KMS-11 (cell line): ENCODE measurements around the gene LMO7.
"Not testable (repeated sequence)": the region's sequence is repeated elsewhere in the genome, so short reads cannot be mapped to it uniquely, and the experiment has no call there.

Experiments used
- H2AFZ ChIP-seq: fragments of 200-600 bp; sonication (generic); 2 replicates; pipeline ENCODE4 v1.6.1; 2016; ENCODE audit warnings: antibody characterized with exemption, mixed run types, low read depth
- H3K27ac ChIP-seq: fragments of 200-600 bp; sonication (generic); 2 replicates; pipeline ENCODE4 v1.6.1; 2016; ENCODE audit warnings: mild to moderate bottlenecking, mixed run types
- H3K27me3 ChIP-seq: fragments of 200-600 bp; sonication (generic); 2 replicates; pipeline ENCODE4 v1.6.1; 2017; ENCODE audit warnings: mild to moderate bottlenecking, low read depth, mixed run types, moderate library complexity; ENCODE audit not compliant: insufficient read depth
- H3K36me3 ChIP-seq: fragments of 200-600 bp; sonication (generic); 2 replicates; pipeline ENCODE4 v1.6.1; 2017; ENCODE audit warnings: mild to moderate bottlenecking, mixed run types; ENCODE audit not compliant: insufficient read depth
- H3K4me1 ChIP-seq: fragments of 200-600 bp; sonication (generic); 2 replicates; pipeline ENCODE4 v1.6.1; 2016; ENCODE audit warnings: mild to moderate bottlenecking, low read depth, mixed run types; ENCODE audit not compliant: poor library complexity, severe bottlenecking
- H3K4me2 ChIP-seq: fragments of 200-600 bp; sonication (generic); 2 replicates; pipeline ENCODE4 v1.7.0; 2016; ENCODE audit warnings: mild to moderate bottlenecking, mixed run types
- H3K4me3 ChIP-seq: fragments of 200-600 bp; sonication (generic); IDR thresholded peaks from 2 replicates; pipeline ENCODE4 v1.6.1; 2017; ENCODE audit warnings: low read depth, low read length, mixed read lengths; ENCODE audit not compliant: insufficient read depth
- H3K79me2 ChIP-seq: fragments of 200-600 bp; sonication (generic); 2 replicates; pipeline ENCODE4 v1.6.1; 2016; ENCODE audit warnings: low read depth, mixed run types; ENCODE audit not compliant: insufficient read depth
- H3K9ac ChIP-seq: fragments of 200-600 bp; sonication (generic); 2 replicates; pipeline ENCODE4 v1.6.1; 2016; ENCODE audit warnings: mild to moderate bottlenecking, mixed run types
- H4K20me1 ChIP-seq: fragments of 200-600 bp; sonication (generic); 2 replicates; pipeline ENCODE4 v1.6.1; 2016; ENCODE audit warnings: mild to moderate bottlenecking, mixed run types; ENCODE audit not compliant: insufficient read depth
- TF ChIP-seq, protein P1 (sequence below): fragments of 200-600 bp; sonication (generic); conservative IDR thresholded peaks from 2 replicates; pipeline ENCODE4 v1.6.1; 2017; ENCODE audit warnings: low read depth, mild to moderate bottlenecking, antibody characterized with exemption, low read length, moderate library complexity, mixed read lengths

Gene LMO7

DNA sequence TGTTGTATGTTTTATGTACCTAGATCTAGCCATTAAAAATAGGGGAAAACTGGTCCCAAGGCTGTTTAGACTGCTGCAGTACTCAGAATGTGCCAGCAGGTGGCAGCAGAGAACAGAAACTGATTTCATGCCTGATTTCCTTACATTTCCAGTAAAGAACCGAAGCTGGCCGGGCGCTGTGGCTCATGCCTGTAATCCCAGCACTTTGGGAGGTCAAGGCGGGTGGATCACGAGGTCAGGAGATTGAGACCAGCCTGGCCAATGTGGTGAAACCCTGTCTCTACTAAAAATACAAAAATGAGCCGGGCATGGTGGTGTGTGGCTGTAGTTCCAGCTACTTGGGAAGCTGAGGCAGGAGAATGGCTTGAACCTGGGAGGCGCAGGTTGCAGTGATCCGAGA is 59.8 kb downstream of the LMO7 start:
- H3K9ac ChIP-seq, H3K4me1 ChIP-seq, H3K27me3 ChIP-seq, H4K20me1 ChIP-seq, H3K79me2 ChIP-seq, H2AFZ ChIP-seq, H3K27ac ChIP-seq, H3K4me2 ChIP-seq, H3K36me3 ChIP-seq, H3K4me3 ChIP-seq: not testable (repeated sequence)
- TF ChIP-seq, protein P1, sequence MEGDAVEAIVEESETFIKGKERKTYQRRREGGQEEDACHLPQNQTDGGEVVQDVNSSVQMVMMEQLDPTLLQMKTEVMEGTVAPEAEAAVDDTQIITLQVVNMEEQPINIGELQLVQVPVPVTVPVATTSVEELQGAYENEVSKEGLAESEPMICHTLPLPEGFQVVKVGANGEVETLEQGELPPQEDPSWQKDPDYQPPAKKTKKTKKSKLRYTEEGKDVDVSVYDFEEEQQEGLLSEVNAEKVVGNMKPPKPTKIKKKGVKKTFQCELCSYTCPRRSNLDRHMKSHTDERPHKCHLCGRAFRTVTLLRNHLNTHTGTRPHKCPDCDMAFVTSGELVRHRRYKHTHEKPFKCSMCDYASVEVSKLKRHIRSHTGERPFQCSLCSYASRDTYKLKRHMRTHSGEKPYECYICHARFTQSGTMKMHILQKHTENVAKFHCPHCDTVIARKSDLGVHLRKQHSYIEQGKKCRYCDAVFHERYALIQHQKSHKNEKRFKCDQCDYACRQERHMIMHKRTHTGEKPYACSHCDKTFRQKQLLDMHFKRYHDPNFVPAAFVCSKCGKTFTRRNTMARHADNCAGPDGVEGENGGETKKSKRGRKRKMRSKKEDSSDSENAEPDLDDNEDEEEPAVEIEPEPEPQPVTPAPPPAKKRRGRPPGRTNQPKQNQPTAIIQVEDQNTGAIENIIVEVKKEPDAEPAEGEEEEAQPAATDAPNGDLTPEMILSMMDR = peak; percentile 69

DNA sequence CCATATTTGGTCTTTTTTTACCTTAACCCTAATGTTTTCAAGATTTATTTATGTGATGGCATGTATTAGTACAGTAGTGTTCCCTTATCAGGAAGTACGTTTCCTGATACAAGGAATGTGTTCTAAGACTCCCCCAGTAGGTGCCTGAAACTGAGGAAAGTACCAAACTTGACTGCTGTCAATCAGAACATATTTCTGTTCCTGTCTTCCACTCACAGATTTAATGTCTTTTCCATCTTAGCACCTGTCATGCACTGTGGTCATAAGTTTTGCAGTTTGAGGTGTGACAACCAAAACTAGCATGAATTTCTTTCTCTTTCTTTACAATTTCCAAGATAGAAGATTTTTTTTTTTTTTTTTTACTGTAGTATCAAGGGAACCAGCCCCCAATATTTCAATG is 62.9 kb downstream of the LMO7 start:
- no peak overlapping the region for H3K27ac ChIP-seq
- TF ChIP-seq, protein P1 = no peak
- no peaks in the 10 kb centered on the region for H3K36me3 ChIP-seq
- no peak overlapping the region for H3K4me2 ChIP-seq
- H3K4me3 ChIP-seq = no peak overlapping the region
- H3K9ac ChIP-seq = no peak overlapping the region
- H2AFZ ChIP-seq = no peak overlapping the region
- no peaks in the 10 kb centered on the region for H4K20me1 ChIP-seq
- no peaks in the 10 kb centered on the region for H3K27me3 ChIP-seq
- no peaks in the 10 kb centered on the region for H3K79me2 ChIP-seq
- no peaks in the 10 kb centered on the region for H3K4me1 ChIP-seq

DNA sequence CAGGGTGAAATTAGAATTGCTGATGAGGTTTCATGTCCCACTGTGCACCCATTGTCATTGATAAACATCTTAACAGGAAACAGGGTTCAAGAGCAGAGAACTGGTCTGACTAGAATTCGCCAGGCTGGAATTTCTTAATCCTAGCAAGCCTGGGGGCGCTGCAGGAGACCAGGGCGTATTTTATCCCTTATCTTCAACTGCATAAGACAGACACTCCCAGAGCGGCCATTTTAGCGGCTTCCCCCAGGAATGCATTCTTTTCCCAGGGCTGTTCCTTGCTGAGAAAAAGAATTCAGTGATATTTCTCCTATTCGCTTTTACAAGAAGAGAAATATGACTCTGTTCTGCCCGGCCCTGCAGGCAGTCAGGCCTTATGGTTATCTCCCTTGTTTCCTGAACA is 63.6 kb downstream of the LMO7 start:
- H3K4me2 ChIP-seq, H3K27ac ChIP-seq, H3K4me3 ChIP-seq, H2AFZ ChIP-seq, H3K4me1 ChIP-seq, H3K9ac ChIP-seq, H4K20me1 ChIP-seq, H3K79me2 ChIP-seq, H3K27me3 ChIP-seq, H3K36me3 ChIP-seq: not testable (repeated sequence)

DNA sequence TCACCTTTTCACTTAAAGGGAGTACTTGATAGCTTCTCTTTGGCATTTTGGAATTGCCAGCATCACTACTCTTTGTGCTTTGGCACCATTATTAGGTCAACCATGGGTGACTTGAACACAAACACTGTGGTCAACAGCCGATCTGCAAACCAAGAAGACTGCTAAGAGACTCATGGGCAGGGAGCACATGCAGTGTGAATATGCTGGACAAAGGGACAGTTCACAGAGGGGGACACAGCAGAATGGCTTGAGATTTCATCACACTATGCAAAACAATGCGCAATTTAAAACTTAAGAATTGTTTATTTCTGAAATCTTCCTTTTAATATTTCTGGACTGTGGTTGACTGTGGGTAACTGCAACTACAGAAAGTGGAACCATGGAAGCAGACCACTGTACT is 64.4 kb downstream of the LMO7 start:
- no peak overlapping the region for H3K4me2 ChIP-seq
- no peak overlapping the region for H2AFZ ChIP-seq
- H3K79me2 ChIP-seq = no peaks in the 10 kb centered on the region
- H3K27ac ChIP-seq = no peak overlapping the region
- H4K20me1 ChIP-seq = no peaks in the 10 kb centered on the region
- no peaks in the 10 kb centered on the region for H3K27me3 ChIP-seq
- H3K9ac ChIP-seq = no peak overlapping the region
- no peak overlapping the region for H3K4me3 ChIP-seq
- TF ChIP-seq, protein P1 = no peak
- H3K4me1 ChIP-seq = no peaks in the 10 kb centered on the region
- H3K36me3 ChIP-seq = no peaks in the 10 kb centered on the region

DNA sequence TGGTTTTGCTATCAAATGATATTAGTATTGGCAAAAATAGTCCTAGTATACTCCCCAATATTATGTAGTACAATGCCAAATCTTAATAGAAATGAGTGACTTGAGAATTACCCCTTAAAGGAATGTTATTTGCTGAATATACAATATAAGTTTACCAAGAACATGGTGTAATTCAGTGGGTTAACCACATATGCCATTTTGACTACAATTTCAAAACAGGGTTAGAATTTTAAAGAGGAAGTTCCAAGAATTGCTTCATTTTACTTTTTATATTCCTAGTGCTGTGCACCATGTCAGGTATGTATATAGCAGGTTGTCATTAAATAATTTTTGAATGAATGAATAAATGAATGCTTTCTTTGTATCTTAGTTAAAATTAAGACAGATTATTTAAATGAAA is 66.3 kb downstream of the LMO7 start:
- Histone ChIP-seq H3K27ac (no peak overlapping the region), H3K27me3 (no peaks in the 10 kb centered on the region), H3K9ac (no peak overlapping the region), H2AFZ (no peak overlapping the region), H3K4me2 (no peak overlapping the region), H3K4me1 (no peaks in the 10 kb centered on the region), H3K79me2 (no peaks in the 10 kb centered on the region), H3K36me3 (no peaks in the 10 kb centered on the region), H3K4me3 (no peak overlapping the region), H4K20me1 (no peaks in the 10 kb centered on the region)
- TF ChIP-seq, protein P1 = no peak
